Measurements from ENCODE around the gene VIPAS39. TPM values are rescaled to one million over a fixed set of nuclear protein-coding genes. Genes with fewer than 3 reads are reported as not detected.

The VIPAS39 gene
- total RNA-seq, 1 experiment from 2014 or later, result 18.5 TPM

- Mint-ChIP-seq H3K27ac (no peak overlapping the region), H3K9me3 (no peaks in the 10 kb centered on the region), H3K36me3 (ENCODE audit: insufficient read depth in 1 of 3, low read depth in 3 of 3) (no peaks in the 10 kb centered on the region; a peak in 1 of 7 replicates), H3K4me3 (no peak overlapping the region), H3K27me3 (ENCODE audit: low read depth) (no peaks in the 10 kb centered on the region; the same call in none of the 2 replicates), H3K4me1 (peaks cover 4 to 6% of the 10 kb centered on the region in 2 experiments; a peak in 2 of 4 replicates)
- Histone ChIP-seq H2BK120ac (ENCODE audit: low read depth, low read length, poor library complexity, severe bottlenecking) (no peak overlapping the region), H3K4me1 (ENCODE audit: insufficient read depth, low read length) (no peaks in the 10 kb centered on the region), H3K23me2 (ENCODE audit: insufficient read length, low read depth, low read length, poor library complexity, severe bottlenecking) (no peaks in the 10 kb centered on the region), H2BK20ac (ENCODE audit: low read depth, low read length, poor library complexity, severe bottlenecking) (no peak overlapping the region), H3K9ac (ENCODE audit: extremely low read depth, insufficient read length, low read length) (no peak overlapping the region), H2BK15ac (ENCODE audit: low read depth, low read length) (no peak overlapping the region), H4K91ac (ENCODE audit: insufficient read length, low read depth, low read length) (no peak overlapping the region), H2AK5ac (ENCODE audit: insufficient read length, low read length) (no peak overlapping the region), H3K79me1 (ENCODE audit: insufficient read depth, low read depth, low read length, poor library complexity, severe bottlenecking) (no peaks in the 10 kb centered on the region), H3K9me3 (ENCODE audit: control insufficient read depth, low read depth, low read length) (no peaks in the 10 kb centered on the region), H4K20me1 (ENCODE audit: control insufficient read depth, insufficient read depth, insufficient read length) (no peaks in the 10 kb centered on the region), H2AFZ (ENCODE audit: low read length) (no peak overlapping the region), H2BK5ac (ENCODE audit: insufficient read length, low read length) (no peak overlapping the region), H3K18ac (ENCODE audit: insufficient read length, low read depth, low read length) (no peak overlapping the region), H3K79me2 (ENCODE audit: insufficient read depth, low read length) (no peaks in the 10 kb centered on the region), H4K5ac (ENCODE audit: insufficient read length, low read depth, low read length) (no peak overlapping the region), H3K4ac (ENCODE audit: low read depth, low read length) (no peak overlapping the region), H4K8ac (replicated peaks; ENCODE audit: insufficient read length, low read depth, low read length) (no peak overlapping the region), H3K56ac (ENCODE audit: insufficient read length, low read depth, low read length) (no peak overlapping the region), H3K27ac (ENCODE audit: insufficient read length, low read depth, low read length) (no peak overlapping the region), H3K4me2 (ENCODE audit: insufficient read depth, insufficient read length, low read length) (no peak overlapping the region), H3K23ac (ENCODE audit: insufficient read length, low read depth, low read length) (no peak overlapping the region), H3K14ac (ENCODE audit: insufficient read depth, low read length) (no peak overlapping the region), H2BK12ac (ENCODE audit: insufficient read length, low read depth, low read length) (no peak overlapping the region), H3K27me3 (ENCODE audit: insufficient read depth, low read length) (no peaks in the 10 kb centered on the region), H3T11ph (ENCODE audit: low read length) (no peak overlapping the region)
- WGBS (ENCODE audit: extremely low coverage, insufficient read length, low lambda C conversion rate), result no CpG with 5 or more reads among the region's 5 CpGs
- no peak for TF ChIP-seq CTCF (conservative IDR thresholded peaks at IDR 0.05)
- DNase-seq, result no peak
Measured at GRCh38 chr14:77478029-77478428, 20.6 kb upstream of the VIPAS39 start.
